Pancreas (tissue), 10 donors: Measurements from ENCODE around the gene DNAH8. TPM values are rescaled to one million over a fixed set of nuclear protein-coding genes. Genes with fewer than 3 reads are reported as not detected.
A peak's percentile ranks its signal among the peaks of the same experiment; 100 is the strongest.

Experiments
- ATAC-seq, 4 donors: fragments of 200-7000 bp; cut with Tn5 transposase; one replicate each; pipeline versions ENCODE4 v1.8.0 to v1.9.1; 2020; ENCODE audit warnings: mild to moderate bottlenecking in 4 of 4, moderate library complexity in 4 of 4
- DNase-seq, 6 donors: peaks; one replicate each; pipeline ENCODE4 v3.0.0-alpha.2; 2020
- FAIRE-seq: peaks from 2 replicates; lab custom pipeline; 2012; peaks lifted over from hg19 to GRCh38; lab: Jason Lieb, UNC
- H3K27ac ChIP-seq, 4 donors: fragments of 200-600 bp; sonication (generic); 1 replicate in 3 of 4; 2 replicates in 1 of 4; pipeline versions ENCODE4 v1.5.0 to v1.8.0; 2020
- H3K27me3 ChIP-seq, 4 donors: fragments of 200-600 bp; one replicate each; pipeline ENCODE4 v1.8.0; 2021
- H3K36me3 ChIP-seq, 3 donors: fragments of 200-600 bp; sonication (generic) in 1 of 3; one replicate each; pipeline versions ENCODE4 v1.5.0 to v1.8.0; 2020 to 2021
- H3K4me1 ChIP-seq, 3 donors: fragments of 200-600 bp; one replicate each; pipeline ENCODE4 v1.8.0; 2021
- H3K4me3 ChIP-seq, 4 donors: fragments of 200-600 bp; sonication (generic) in 2 of 4; one replicate each; pipeline versions ENCODE4 v1.5.0 to v1.8.0; 2020 to 2021
- H3K9me3 ChIP-seq, 4 donors: fragments of 200-600 bp; one replicate each; pipeline ENCODE4 v1.8.0; 2021
- WGBS, 2 donors: extraction: QIAGEN DNeasy Blood & Tissue Kit; methylation state at CpG; one replicate each; pipeline ENCODE4 v1.1.7; 2013; 5-methylcytosine and 5-hydroxymethylcytosine counted together
- intact Hi-C, 3 donors: fragments of 100-400 bp; cut with DNase I; formaldehyde crosslinking; loops; one replicate each; pipeline versions ENCODE4 v1.11.1 to v1.14.2; 2022
- polyA plus RNA-seq, 2 donors: library from polyadenylated mRNA; stranded (reverse); fragments of 200-250 nt; gene quantifications; one replicate each; pipeline ENCODE4 v1.2.3, GENCODE V29; 2013
- total RNA-seq, 6 donors: library from RNA; stranded (reverse); fragmentation: NEBNext Ultra II Directional in 4 of 6; extraction: Animal tissue kit (Norgen Biotek cat#: 25700) in 4 of 6; gene quantifications; one replicate each; pipeline versions ENCODE4 v1.2.1 to v1.2.4, GENCODE V29; 2021 to 2023
- TF ChIP-seq, protein P1 (sequence below), 4 donors: fragments of 200-600 bp; sonication (generic) in 3 of 4; IDR thresholded peaks; one replicate each; pipeline versions ENCODE4 v1.5.0 to v1.8.0; 2021; ENCODE audit warnings: antibody characterized with exemption in 4 of 4
- donor health status: healthy with polysubstance abuse.
- donor health status: DM: no; HTN: no; CAD: no; lungs with moderate emphysema.
- donor health status: DM: no; HTN: no; CAD: no.
- donor health status: control.
- donor health status: control.
- donor health status: Bipolar disorder and iron deficiency.
- donor health status: DM: yes; HTN: yes; CAD: no.
- donor health status: DM: no; HTN: no; CAD: no.
- donor health status: DM: no; HTN: no; CAD: no.
- donor health status: DM: yes; HTN: yes; CAD: no.

The DNAH8 gene
- total and polyA plus RNA-seq, 8 donors = not detected

DNA sequence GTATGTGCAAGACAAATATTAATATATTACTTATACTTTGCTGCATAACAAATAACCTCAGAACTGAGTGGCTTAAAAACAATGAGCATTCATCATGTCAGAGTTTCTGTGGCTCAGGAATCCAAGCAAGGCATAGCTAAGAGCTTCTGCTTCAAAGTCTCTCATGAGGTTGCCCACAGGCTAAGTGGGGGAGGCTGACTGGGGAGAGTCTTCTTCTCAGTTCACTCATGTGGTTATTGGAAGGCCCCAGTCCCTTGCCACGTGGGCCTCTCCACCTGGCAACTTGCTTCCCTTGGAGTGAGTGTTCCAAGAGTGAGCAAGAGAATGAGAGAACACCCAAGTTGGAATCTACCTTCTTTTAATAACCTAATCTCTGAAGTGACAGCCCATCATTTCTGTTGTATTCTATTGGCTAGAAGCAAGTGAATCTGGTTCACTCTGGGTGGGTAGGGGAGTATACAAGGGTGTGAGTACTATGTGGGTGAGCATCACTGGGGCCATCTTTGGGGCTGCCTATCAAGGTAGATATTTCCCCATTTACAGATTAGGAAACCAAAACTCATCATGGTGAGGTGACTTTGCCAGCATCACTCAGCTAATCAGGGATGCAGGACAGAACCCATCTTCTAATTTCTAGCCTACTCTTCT lies 36.0 kb downstream of the DNAH8 start:
- no peak for DNase-seq
- Histone ChIP-seq H3K36me3 (no peaks in the 10 kb centered on the region), H3K4me1 (peaks cover 0 to 5% (median 0%) of the 10 kb centered on the region in 3 donors), H3K27me3 (peaks cover 0 to 5% (median 0%) of the 10 kb centered on the region in 4 donors), H3K27ac (no peak overlapping the region), H3K9me3 (no peaks in the 10 kb centered on the region), H3K4me3 (no peak overlapping the region)
- no peak for ATAC-seq
- intact Hi-C loops = no loop called here
- WGBS, 2 donors = 54 to 74% methylated on average over 1 of the region's 1 CpG
- no peak for FAIRE-seq
- TF ChIP-seq, protein P1, sequence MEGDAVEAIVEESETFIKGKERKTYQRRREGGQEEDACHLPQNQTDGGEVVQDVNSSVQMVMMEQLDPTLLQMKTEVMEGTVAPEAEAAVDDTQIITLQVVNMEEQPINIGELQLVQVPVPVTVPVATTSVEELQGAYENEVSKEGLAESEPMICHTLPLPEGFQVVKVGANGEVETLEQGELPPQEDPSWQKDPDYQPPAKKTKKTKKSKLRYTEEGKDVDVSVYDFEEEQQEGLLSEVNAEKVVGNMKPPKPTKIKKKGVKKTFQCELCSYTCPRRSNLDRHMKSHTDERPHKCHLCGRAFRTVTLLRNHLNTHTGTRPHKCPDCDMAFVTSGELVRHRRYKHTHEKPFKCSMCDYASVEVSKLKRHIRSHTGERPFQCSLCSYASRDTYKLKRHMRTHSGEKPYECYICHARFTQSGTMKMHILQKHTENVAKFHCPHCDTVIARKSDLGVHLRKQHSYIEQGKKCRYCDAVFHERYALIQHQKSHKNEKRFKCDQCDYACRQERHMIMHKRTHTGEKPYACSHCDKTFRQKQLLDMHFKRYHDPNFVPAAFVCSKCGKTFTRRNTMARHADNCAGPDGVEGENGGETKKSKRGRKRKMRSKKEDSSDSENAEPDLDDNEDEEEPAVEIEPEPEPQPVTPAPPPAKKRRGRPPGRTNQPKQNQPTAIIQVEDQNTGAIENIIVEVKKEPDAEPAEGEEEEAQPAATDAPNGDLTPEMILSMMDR (IDR thresholded peaks at IDR 0.05) = no peak

DNA sequence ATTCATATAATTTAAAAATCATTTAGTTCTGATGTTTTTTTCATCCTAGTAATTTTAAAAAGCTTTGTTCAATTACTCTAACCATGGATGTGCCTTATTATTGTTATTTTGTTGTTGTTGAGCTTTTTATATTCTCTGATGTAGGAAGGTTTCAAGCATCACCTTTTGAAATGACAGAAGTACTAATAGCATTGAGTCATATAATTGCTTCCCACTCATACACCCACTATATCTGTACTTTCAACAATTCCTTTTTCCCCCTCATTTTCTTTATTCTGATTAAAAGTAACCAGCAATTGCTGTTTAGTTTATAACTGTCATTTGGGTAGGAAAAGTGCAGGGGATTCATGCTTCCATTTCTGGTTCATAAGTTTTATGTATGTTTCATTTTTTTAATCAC lies 38.6 kb downstream of the DNAH8 start:
- DNase-seq = no peak
- Histone ChIP-seq H3K36me3 (no peaks in the 10 kb centered on the region), H3K27ac (no peak overlapping the region), H3K27me3 (no peaks in the 10 kb centered on the region), H3K4me3 (no peak overlapping the region), H3K4me1 (peaks cover 0 to 6% (median 0%) of the 10 kb centered on the region in 3 donors), H3K9me3 (no peaks in the 10 kb centered on the region)
- TF ChIP-seq, protein P1 (IDR thresholded peaks at IDR 0.05) = no peak
- intact Hi-C loops = no loop called here
- no peak for FAIRE-seq
- ATAC-seq = no peak

DNA sequence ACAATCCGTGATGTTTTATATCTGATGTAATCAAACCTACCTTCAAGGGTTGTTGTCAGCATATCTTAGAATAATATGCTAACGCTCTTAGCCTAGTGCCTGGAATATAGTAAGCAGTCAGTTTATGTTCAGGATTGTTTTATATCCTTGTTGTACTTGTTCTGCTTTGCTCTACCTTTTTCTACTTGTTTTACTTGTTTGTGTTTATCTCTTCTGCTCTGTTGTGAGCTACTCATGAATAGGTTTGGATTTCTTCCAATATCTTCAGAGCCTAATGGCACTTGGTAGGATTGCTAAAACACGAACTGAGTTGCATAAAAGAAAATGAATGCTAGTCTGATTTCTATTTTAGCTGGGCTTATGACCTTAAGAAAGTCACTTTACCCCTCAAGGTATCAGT lies 40.1 kb downstream of the DNAH8 start:
- WGBS, 2 donors = 33 to 48% methylated on average over 3 of the region's 3 CpGs
- FAIRE-seq (no peak), DNase-seq (no peak), ATAC-seq (peak in 3 of 4 donors; percentile 55 to 76 (median 68))
- intact Hi-C loops = no loop called here
- Histone ChIP-seq H3K4me3 (no peak overlapping the region), H3K27me3 (no peaks in the 10 kb centered on the region), H3K4me1 (peaks cover 0 to 6% (median 0%) of the 10 kb centered on the region in 3 donors), H3K9me3 (no peaks in the 10 kb centered on the region), H3K27ac (peak overlapping the region in 2 of 4 donors; percentile 4 to 59), H3K36me3 (no peaks in the 10 kb centered on the region)
- TF ChIP-seq, protein P1 (IDR thresholded peaks at IDR 0.05) = no peak

DNA sequence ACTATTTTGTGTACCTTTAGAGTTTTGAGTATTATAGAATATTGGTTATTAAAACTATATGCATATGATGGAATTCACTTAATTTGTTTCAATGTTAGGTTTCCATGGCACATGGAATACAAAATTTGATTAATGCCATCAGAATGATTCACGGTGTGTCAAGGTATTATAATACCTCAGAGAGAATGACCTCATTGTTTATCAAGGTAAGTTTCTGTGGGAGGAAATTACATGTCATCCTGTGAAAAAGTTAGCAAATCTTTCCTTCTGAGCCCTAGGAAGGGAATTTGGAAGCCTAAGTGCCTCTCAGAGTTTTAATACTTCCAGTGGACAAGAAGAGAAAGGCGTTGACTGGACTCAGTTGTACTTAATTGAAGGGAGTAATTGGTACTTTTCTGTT lies 40.8 kb downstream of the DNAH8 start:
- TF ChIP-seq, protein P1 (IDR thresholded peaks at IDR 0.05) = no peak
- Histone ChIP-seq H3K4me1 (peaks cover 0 to 6% (median 0%) of the 10 kb centered on the region in 3 donors), H3K9me3 (no peaks in the 10 kb centered on the region), H3K4me3 (no peak overlapping the region), H3K36me3 (no peaks in the 10 kb centered on the region), H3K27ac (peak overlapping the region in 2 of 4 donors; percentile 4 to 59), H3K27me3 (no peaks in the 10 kb centered on the region)
- FAIRE-seq (no peak), ATAC-seq (peak in 3 of 4 donors; percentile 50 to 80 (median 74)), DNase-seq (no peak)
- intact Hi-C loops = no loop called here
- WGBS, 2 donors = 58 to 64% methylated on average over 2 of the region's 2 CpGs

DNA sequence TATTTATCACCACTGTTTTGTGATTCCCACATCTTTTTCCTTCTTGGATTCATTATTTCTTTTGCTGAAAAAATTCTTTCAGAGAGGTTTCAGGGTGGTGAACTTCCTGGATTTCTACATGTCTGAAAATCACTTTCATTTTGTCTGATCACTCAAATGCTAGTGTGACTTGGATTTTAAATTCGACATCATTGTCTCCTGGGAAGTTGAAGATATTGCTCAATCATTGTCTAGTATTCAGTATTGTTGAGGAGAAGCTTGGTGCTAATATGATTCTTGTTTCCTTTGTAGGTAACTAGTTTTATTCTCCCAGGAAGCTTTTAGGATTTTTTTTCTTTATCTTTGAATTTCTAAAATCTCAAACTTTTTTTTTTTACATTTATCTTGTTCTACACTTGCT lies 45.0 kb downstream of the DNAH8 start:
- DNase-seq = no peak
- WGBS, 2 donors = 55% methylated on average over 1 of the region's 1 CpG
- ATAC-seq = no peak
- intact Hi-C loops = no loop called here
- FAIRE-seq = no peak
- Histone ChIP-seq H3K27me3 (no peaks in the 10 kb centered on the region), H3K4me1 (peaks cover 0 to 6% (median 0%) of the 10 kb centered on the region in 3 donors), H3K36me3 (no peaks in the 10 kb centered on the region), H3K9me3 (no peaks in the 10 kb centered on the region), H3K4me3 (no peak overlapping the region), H3K27ac (no peak overlapping the region)
- TF ChIP-seq, protein P1 (IDR thresholded peaks at IDR 0.05) = no peak
